ENCODE results near the gene GPR155.
"Not testable (repeated sequence)": the region's sequence is repeated elsewhere in the genome, so short reads cannot be mapped to it uniquely, and the experiment has no call there.

DNA sequence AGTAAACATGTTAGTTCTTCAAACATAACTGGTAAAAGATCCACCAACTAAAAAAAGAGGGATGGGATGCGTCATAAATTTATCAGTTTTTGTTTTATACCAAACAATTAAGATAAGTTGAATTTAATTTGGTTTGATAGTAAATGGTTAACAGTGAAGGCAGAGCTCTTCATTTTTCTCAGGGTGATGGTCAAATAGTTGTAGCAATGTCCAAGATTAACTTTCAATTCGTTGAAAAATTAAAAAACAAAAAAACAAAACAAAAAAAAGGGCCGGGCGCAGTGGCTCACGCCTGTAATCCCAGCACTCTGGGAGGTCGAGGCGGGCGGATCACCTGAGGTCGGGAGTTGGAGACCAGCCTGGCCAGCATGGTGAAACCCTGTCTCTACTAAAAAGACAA, 1.8 kb downstream of the GPR155 start:
- TF ChIP-seq, protein P1, sequence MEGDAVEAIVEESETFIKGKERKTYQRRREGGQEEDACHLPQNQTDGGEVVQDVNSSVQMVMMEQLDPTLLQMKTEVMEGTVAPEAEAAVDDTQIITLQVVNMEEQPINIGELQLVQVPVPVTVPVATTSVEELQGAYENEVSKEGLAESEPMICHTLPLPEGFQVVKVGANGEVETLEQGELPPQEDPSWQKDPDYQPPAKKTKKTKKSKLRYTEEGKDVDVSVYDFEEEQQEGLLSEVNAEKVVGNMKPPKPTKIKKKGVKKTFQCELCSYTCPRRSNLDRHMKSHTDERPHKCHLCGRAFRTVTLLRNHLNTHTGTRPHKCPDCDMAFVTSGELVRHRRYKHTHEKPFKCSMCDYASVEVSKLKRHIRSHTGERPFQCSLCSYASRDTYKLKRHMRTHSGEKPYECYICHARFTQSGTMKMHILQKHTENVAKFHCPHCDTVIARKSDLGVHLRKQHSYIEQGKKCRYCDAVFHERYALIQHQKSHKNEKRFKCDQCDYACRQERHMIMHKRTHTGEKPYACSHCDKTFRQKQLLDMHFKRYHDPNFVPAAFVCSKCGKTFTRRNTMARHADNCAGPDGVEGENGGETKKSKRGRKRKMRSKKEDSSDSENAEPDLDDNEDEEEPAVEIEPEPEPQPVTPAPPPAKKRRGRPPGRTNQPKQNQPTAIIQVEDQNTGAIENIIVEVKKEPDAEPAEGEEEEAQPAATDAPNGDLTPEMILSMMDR (IDR thresholded peaks at IDR 0.05): not testable (repeated sequence)
- not testable (repeated sequence) for TF ChIP-seq POLR2A (IDR thresholded peaks at IDR 0.05)

Data from upper lobe of left lung (tissue), 4 donors.